HEK293T (cell line): ENCODE results near the gene SLCO3A1.

Experiments
- CTCF ChIA-PET: fragments of 350-600 bp; formaldehyde crosslinking; extraction: SDS; loops from one replicate; lab custom pipeline; 2021; ENCODE audit warnings: antibody characterized with exemption, inconsistent platforms; lab: Yijun Ruan, JAX
- POLR2A ChIA-PET: fragments of 350-600 bp; formaldehyde crosslinking; extraction: SDS; loops from one replicate; lab custom pipeline; 2020; ENCODE audit warnings: antibody characterized with exemption, inconsistent platforms; lab: Yijun Ruan, JAX
- DNase-seq: peaks from one replicate; pipeline ENCODE4 v3.0.0; 2012; ENCODE audit warnings: mixed read lengths; ENCODE audit errors: extremely low spot score
- ARNT ChIP-seq: fragments of 450-650 bp; IDR thresholded peaks from 2 replicates; pipeline ENCODE4 v1.6.1; 2017; ENCODE audit warnings: mild to moderate bottlenecking
- BHLHE40 ChIP-seq: fragments of 450-650 bp; IDR thresholded peaks from 2 replicates; pipeline ENCODE4 v1.6.1; 2016; ENCODE audit warnings: mild to moderate bottlenecking, moderate library complexity, borderline replicate concordance
- CTBP1 ChIP-seq: fragments of 450-650 bp; IDR thresholded peaks from 2 replicates; pipeline ENCODE4 v1.6.1; 2016; ENCODE audit warnings: borderline replicate concordance
- ELF4 ChIP-seq: fragments of 450-650 bp; IDR thresholded peaks from 2 replicates; pipeline ENCODE4 v1.6.1; 2017; ENCODE audit warnings: antibody characterized with exemption
- FOXA1 ChIP-seq: fragments of 450-650 bp; IDR thresholded peaks from 2 replicates; pipeline ENCODE4 v1.6.1; 2016; ENCODE audit warnings: mild to moderate bottlenecking
- FOXK2 ChIP-seq: fragments of 450-650 bp; IDR thresholded peaks from 2 replicates; pipeline ENCODE4 v1.6.1; 2016; ENCODE audit warnings: mild to moderate bottlenecking
- FOXM1 ChIP-seq: fragments of 450-650 bp; IDR thresholded peaks from 2 replicates; pipeline ENCODE4 v1.6.1; 2017; ENCODE audit warnings: mild to moderate bottlenecking, borderline replicate concordance
- HDGF ChIP-seq: fragments of 450-650 bp; IDR thresholded peaks from 2 replicates; pipeline ENCODE4 v1.6.1; 2017; ENCODE audit warnings: antibody characterized with exemption, borderline replicate concordance
- L3MBTL2 ChIP-seq: fragments of 450-650 bp; conservative IDR thresholded peaks from 2 replicates; pipeline ENCODE4 v1.6.1; 2016; ENCODE audit warnings: mild to moderate bottlenecking
- LEF1 ChIP-seq: fragments of 450-650 bp; IDR thresholded peaks from 2 replicates; pipeline ENCODE4 v1.6.1; 2017; ENCODE audit warnings: mild to moderate bottlenecking, borderline replicate concordance
- NFRKB ChIP-seq: fragments of 450-650 bp; IDR thresholded peaks from 2 replicates; pipeline ENCODE4 v1.6.1; 2016; ENCODE audit warnings: mild to moderate bottlenecking, moderate library complexity
- PKNOX1 ChIP-seq: fragments of 450-650 bp; IDR thresholded peaks from 2 replicates; pipeline ENCODE4 v1.6.1; 2016
- SP1 ChIP-seq: fragments of 450-650 bp; IDR thresholded peaks from 2 replicates; pipeline ENCODE4 v1.6.1; 2017
- SUZ12 ChIP-seq: fragments of 450-650 bp; IDR thresholded peaks from 2 replicates; pipeline ENCODE4 v1.6.1; 2016; ENCODE audit warnings: mild to moderate bottlenecking
- TARDBP ChIP-seq: fragments of 450-650 bp; IDR thresholded peaks from 2 replicates; pipeline ENCODE4 v1.6.1; 2016
- ZNF384 ChIP-seq: fragments of 450-650 bp; IDR thresholded peaks from 2 replicates; pipeline ENCODE4 v1.6.1; 2016

The SLCO3A1 gene

GRCh38 chr15:91929509-91929908, 76.0 kb downstream of the SLCO3A1 start:
- POLR2A ChIA-PET, result no interaction called here
- no peak for TF ChIP-seq FOXA1
- no peak for DNase-seq
- CTCF ChIA-PET, result no interaction called here

GRCh38 chr15:91930092-91930491, 76.6 kb downstream of the SLCO3A1 start:
- ChIA-PET POLR2A (no interaction called here), CTCF (no interaction called here)
- no peak for DNase-seq
- TF ChIP-seq SP1, result no peak
- TF ChIP-seq ARNT, result no peak
- no peak for TF ChIP-seq NFRKB
- no peak for TF ChIP-seq TARDBP

- ChIA-PET CTCF (no interaction called here), POLR2A (no interaction called here)
- TF ChIP-seq FOXA1 (no peak), FOXM1 (no peak), TARDBP (no peak), FOXK2 (no peak), LEF1 (no peak), ELF4 (no peak), L3MBTL2 (no peak), PKNOX1 (no peak), SUZ12 (no peak), HDGF (no peak), CTBP1 (no peak), ARNT (no peak), ZNF384 (no peak), BHLHE40 (no peak), NFRKB (no peak), SP1 (no peak)
- DNase-seq, result no peak
Observed at GRCh38 chr15:91936182-91936775, 82.8 kb downstream of the SLCO3A1 start.

- CTCF ChIA-PET, result interaction anchor here (0.7 kb wide), 1 partner anchor 43 kb away, joined by 6 read pairs; no protein-coding TSS in a partner anchor
- no peak for DNase-seq
- POLR2A ChIA-PET, result no interaction called here
- no peak for TF ChIP-seq L3MBTL2
- TF ChIP-seq SUZ12, result no peak
- no peak for TF ChIP-seq PKNOX1
- no peak for TF ChIP-seq NFRKB
- no peak for TF ChIP-seq TARDBP
- TF ChIP-seq FOXA1, result no peak
- TF ChIP-seq ARNT, result no peak
- TF ChIP-seq LEF1, result no peak
- TF ChIP-seq FOXK2, result no peak
- no peak for TF ChIP-seq FOXM1
- TF ChIP-seq CTBP1, result no peak
- TF ChIP-seq HDGF, result no peak
- TF ChIP-seq SP1, result no peak
- TF ChIP-seq ZNF384, result no peak
- no peak for TF ChIP-seq ELF4
- no peak for TF ChIP-seq BHLHE40
Observed at GRCh38 chr15:91936927-91937326, 83.4 kb downstream of the SLCO3A1 start.

- DNase-seq, result no peak
- ChIA-PET POLR2A (interaction anchor here (0.6 kb wide), 1 partner anchor 1619 kb away, joined by 3 read pairs; no protein-coding TSS in a partner anchor), CTCF (no interaction called here)
- TF ChIP-seq CTBP1 (no peak), ELF4 (no peak), BHLHE40 (no peak), L3MBTL2 (no peak), NFRKB (no peak), SUZ12 (no peak), TARDBP (no peak), LEF1 (no peak)
Observed at GRCh38 chr15:91938136-91938535, 84.6 kb downstream of the SLCO3A1 start.

GRCh38 chr15:91939403-91939831, 85.9 kb downstream of the SLCO3A1 start:
- DNase-seq, result no peak
- TF ChIP-seq FOXA1, result no peak
- TF ChIP-seq SUZ12, result no peak
- no peak for TF ChIP-seq L3MBTL2
- TF ChIP-seq TARDBP, result no peak
- TF ChIP-seq HDGF, result no peak
- TF ChIP-seq ZNF384, result no peak
- TF ChIP-seq FOXM1, result no peak
- no peak for TF ChIP-seq FOXK2
- TF ChIP-seq ELF4, result no peak
- no peak for TF ChIP-seq SP1
- TF ChIP-seq BHLHE40, result no peak
- no peak for TF ChIP-seq PKNOX1
- TF ChIP-seq ARNT, result no peak
- TF ChIP-seq CTBP1, result no peak
- TF ChIP-seq LEF1, result no peak
- no peak for TF ChIP-seq NFRKB
- POLR2A ChIA-PET, result no interaction called here
- CTCF ChIA-PET, result no interaction called here
